Ammon's horn (tissue), 1 donor: ENCODE measurements around the gene GEMIN4.

Source experiments
- DNase-seq: peaks from one replicate; pipeline ENCODE4 v3.0.0-alpha.2; 2016; ENCODE audit warnings: low spot score

The GEMIN4 gene

GRCh38 chr17:740240-741017 is 11.6 kb downstream of the GEMIN4 start:
- DNase-seq, result peak; percentile 59

GRCh38 chr17:737561-738113 is 14.4 kb downstream of the GEMIN4 start:
- DNase-seq, result no peak

DNA sequence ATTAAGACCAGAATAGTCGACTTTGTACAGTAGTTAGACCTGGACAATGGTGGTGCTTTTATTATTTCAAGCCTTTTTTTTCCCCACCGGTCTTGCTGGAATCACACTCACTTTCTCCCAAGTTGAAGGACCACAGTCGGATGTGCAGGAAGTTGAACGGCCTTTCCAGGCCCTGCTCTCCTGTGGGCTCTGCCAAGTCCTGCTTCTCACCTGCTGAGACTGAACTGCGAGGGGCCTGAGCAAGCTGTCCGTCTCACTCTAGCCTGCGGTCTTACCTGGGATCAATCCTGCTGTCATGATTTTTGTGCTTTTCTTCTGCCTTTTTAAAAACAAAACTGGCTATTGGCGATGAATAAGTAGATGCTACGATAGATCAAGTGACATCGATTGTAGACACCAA is 18.3 kb downstream of the GEMIN4 start:
- no peak for DNase-seq

DNA sequence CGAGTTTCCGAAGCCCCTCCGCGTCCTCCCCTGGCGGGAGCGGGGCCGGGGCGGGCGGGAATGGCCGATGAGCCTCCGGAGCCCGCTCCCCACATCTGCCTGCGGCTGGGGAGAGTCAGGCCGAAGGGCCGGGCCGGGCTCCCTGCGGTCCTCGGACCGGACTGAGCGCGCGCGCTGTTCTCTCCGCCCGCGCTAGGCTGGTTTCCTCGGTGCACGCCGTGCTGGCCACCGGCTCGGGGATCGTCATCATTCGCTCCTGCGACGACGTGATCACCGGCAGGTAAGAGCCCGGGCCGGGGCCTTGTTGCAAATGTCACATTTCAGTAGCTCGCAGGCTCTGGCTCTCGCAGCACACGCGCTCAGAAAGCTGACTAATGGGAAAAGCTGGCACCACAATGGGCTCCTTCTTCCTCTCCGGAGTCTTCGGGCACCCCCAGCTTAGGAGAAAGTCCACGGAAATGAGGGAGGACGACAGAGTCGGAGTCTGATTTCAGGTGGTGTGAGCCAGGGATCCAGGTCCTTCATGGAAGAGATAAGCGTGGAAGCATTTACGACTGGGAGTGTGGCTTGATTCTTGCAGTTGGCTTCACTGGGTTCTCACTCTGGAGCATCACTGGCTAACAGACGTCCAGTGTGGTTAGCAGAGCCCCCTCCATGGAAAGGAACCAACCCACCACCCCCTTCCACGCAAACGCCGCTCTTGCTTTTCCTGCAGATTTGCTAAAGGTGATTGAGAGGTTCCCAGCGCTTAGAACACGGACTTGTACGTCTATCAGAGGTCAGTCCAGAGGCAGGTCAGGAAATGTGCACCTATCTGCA is 19.0 kb downstream of the GEMIN4 start:
- peak; percentile 28 for DNase-seq

GRCh38 chr17:732067-732901 is 19.8 kb downstream of the GEMIN4 start, which contains the start of gene TLCD3A:
TSS of gene TLCD3A (plus strand) at chr17:732596. CDS start at chr17:732648, 52 bp downstream.
- peak; percentile 33 for DNase-seq

- DNase-seq, result no peak
Measured at GRCh38 chr17:731644-732066, 20.4 kb downstream of the GEMIN4 start.

DNA sequence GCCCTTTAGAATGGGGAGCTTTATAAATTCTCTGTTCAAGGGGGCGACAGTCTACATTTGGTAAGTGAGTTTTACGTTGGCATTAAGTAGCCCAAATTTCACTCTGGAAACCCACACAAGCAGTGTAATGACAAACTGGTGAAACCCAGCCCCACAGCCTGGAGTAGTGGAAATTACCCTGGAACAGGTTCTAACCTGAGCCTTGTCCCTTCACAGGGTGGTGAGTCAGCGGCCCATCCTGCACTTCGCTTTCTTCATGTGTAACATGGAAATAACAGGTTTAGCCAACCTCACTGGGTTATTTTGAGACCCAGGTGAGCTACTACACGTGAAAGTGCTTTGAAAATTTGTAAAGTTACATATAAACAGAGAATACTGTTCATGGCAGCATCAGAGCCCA is 23.2 kb downstream of the GEMIN4 start:
- no peak for DNase-seq

DNA sequence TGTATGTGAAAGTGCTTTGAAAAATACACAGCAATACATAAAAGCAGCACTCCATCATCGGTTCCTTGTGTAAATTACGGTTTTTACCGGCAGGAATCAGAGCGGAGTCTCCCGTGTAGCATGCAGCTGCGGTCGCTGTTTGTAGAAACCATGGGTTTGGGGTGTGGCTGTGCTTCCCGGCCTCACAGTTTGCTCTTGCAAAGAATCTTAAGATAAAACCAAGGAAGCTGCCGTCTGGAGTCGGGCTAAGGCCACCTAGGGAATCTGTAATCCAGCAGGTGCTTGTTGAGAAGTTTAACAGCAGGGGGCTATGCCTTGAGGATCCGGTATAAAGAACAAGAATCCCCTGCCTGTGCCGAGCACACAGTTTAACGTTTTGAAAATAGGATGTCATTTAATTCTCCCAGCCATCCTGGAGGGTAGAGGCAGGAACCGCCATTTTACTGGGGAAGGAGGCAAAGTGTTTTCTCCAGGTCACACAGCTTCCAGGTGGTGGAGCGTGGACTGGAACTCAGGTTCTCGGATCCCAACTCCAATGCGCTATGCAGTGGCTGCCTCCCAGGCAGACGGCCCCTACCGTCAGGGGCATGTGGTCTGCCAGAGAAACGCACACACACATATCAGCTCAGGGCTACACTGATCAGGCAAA is 25.7 kb downstream of the GEMIN4 start:
- DNase-seq, result no peak

DNA sequence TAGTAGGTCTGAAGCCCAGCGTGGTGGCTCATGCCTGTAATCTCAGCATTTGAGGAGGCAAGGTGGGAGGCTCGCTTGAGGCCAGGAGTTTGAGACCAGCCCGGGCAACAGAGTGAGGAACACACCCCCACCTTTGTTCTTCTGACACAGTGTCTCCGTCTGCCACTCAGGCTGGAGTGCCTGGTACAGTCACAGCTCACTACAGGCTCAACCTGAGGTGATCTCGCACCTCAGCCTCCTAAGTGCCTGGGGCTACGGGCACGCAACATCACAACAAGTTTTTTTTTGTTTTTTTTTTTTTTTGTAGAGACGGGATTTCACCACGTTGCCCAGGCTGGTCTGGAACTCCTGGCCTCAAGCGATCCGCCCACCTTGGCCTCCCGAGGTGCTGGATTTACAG is 26.3 kb downstream of the GEMIN4 start:
- no peak for DNase-seq

- DNase-seq, result no peak
Measured at GRCh38 chr17:725084-725483, 27.0 kb downstream of the GEMIN4 start.

DNA sequence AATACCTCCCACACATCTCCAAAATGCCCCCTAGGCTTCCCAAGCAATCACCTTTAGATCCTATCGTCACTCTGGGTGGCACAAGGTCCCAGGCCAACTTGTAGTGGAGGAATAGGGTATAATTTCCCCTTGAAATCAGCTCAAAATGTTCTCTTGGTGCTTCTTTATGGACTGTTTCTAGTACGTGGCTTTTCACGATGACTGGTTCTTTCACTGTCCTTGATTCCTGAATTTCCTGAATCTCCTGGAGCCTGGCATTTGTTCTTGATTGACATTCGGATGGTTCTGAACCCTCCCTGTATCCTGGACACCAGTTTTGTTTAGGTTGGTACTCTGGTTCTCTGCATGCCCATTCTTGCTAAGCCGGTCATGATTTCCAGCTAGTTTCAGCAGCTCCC is 30.5 kb downstream of the GEMIN4 start:
- no peak for DNase-seq

- DNase-seq, result no peak
Measured at GRCh38 chr17:720706-721539, 31.1 kb downstream of the GEMIN4 start.

DNA sequence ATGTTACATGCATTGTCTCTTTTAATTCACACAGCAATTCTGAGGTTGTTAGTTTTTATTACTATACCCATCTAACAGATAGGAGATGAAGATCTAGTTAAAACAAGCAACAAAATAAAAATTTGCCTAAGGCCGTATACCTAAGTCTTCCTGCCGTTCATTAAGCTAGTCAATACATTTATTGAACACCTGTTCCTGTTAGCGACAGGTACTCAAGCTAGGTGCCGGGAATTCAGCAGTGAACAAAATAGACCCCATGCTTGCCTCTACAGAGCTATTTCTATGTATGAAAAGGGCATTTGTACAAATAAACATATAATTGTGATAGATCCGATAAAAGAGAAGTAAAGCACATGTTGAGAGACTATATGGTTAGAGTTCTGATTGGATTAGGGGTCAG is 34.0 kb downstream of the GEMIN4 start:
- DNase-seq, result no peak

GRCh38 chr17:708132-708531 is 43.9 kb downstream of the GEMIN4 start:
- DNase-seq, result no peak

DNA sequence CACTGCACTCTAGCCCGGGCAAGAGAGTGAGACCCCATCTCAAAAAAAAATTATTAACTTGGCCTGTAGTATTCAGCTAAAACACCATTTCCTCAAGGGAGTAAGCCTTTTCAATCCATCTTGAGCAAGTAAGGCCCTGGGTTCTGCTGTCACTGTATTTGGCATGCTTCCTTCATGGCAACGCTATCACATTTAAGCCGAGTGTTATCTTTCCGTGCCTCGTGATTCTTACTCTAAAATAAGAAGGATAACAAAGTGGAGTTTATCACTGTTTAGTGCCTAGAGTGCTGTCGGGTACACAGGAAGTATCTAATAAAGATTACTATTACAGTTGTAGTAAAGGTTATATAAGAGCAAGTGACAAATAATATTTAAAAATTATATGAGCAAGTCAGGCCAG is 46.2 kb downstream of the GEMIN4 start:
- DNase-seq, result no peak

GRCh38 chr17:705011-705410 is 47.1 kb downstream of the GEMIN4 start:
- DNase-seq, result no peak

DNA sequence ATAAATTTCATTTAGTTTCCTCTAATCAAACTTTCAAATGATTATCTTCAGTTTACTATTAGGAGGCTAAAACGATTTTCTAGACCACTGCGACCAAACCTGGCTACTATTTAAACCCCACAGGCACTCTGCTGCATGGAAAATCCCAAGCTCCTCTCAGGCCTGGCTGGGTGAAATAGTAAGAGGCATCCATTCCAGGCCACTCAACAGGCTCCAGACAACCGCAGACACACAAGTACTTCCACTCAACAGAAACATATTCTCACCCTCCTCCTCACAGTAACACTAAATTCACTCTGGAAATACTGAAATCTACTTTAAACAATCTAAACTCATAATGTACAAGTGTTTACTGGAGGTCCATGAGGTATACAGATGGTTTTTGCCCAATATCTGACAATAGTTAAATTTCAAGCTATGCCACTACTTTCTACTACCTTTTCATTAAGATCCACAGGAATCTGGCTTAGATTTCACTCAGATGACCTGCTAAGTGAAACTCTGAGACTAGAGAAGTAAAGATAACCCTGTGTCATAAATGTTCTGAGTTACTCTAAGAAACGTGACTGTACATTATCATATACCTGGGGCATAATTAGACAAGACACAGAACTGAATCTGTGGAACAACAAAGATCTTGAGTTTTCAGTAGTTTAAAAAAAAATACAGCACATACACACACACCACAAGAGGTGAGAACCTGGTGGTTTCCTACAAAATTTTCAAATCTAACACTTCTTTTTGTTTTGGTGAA is 47.8 kb downstream of the GEMIN4 start:
- DNase-seq, result no peak

DNA sequence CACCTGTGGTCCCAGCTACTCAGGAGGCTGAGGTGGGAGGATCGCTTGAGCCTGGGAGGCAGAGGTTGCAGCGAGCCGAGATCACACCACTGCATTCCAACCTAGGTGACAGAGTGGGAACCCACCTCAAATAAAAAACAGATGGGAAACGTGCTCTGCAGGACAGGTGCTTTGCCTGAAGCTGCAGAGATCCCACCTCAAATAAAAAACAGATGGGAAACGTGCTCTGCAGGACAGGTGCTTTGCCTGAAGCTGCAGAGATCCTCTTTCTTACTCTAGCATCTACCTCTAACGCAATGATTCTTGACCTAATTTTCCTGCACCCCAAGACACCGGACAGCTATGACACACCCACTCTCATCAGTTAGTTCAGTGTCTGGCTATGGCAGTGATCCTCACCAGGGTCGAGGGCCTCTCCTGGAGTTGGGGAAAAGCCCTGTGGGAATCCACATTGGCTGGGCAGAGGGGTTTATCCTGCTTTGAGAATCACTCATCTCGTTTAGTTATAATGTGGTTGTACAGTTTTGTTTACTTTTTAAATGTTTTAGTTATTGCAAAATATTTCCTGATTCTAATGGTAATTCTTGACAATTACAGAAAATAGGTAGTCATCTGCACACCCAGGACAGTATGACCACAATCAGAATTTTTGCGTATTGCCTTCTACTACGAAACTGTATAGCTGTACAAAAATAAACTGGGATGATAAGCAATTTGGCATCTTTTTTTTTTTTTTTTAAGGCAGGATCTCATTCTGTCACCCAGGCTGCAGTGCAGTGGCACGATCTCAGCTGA is 48.8 kb downstream of the GEMIN4 start:
- no peak for DNase-seq

- DNase-seq, result peak; percentile 44
Measured at GRCh38 chr17:700504-701094, 51.5 kb downstream of the GEMIN4 start.
